Activated CD4-positive, alpha-beta T cell treated with anti-CD3 and anti-CD28 coated beads, Interleukin-2, amount 50 U/mL, for 16 hours (primary cell): ENCODE data around the gene LRMDA.
"Not testable (repeated sequence)": the region's sequence is repeated elsewhere in the genome, so short reads cannot be mapped to it uniquely, and the experiment has no call there.

Source experiments
- DNase-seq: peaks from one replicate; pipeline ENCODE4 v3.0.0-alpha.2; 2020

Gene LRMDA

GRCh38 chr10:76115471-76116155 lies 684.2 kb downstream of the LRMDA start:
- DNase-seq: no peak

- DNase-seq: no peak
Measured at GRCh38 chr10:76116523-76116922, 685.1 kb downstream of the LRMDA start.

GRCh38 chr10:76117949-76118348 lies 686.5 kb downstream of the LRMDA start:
- no peak for DNase-seq

- DNase-seq: no peak
Measured at GRCh38 chr10:76119036-76119435, 687.6 kb downstream of the LRMDA start.

GRCh38 chr10:76119515-76119914 lies 688.1 kb downstream of the LRMDA start:
- DNase-seq: no peak

GRCh38 chr10:76122056-76122455 lies 690.6 kb downstream of the LRMDA start:
- no peak for DNase-seq

GRCh38 chr10:76124280-76124679 lies 692.9 kb downstream of the LRMDA start:
- DNase-seq: no peak

- DNase-seq: no peak
Measured at GRCh38 chr10:76125900-76126299, 694.5 kb downstream of the LRMDA start.

- no peak for DNase-seq
Measured at GRCh38 chr10:76126607-76127527, 695.4 kb downstream of the LRMDA start.

- DNase-seq: no peak
Measured at GRCh38 chr10:76127984-76128589, 696.7 kb downstream of the LRMDA start.

- no peak for DNase-seq
Measured at GRCh38 chr10:76129213-76129612, 697.8 kb downstream of the LRMDA start.

GRCh38 chr10:76130892-76131291 lies 699.5 kb downstream of the LRMDA start:
- DNase-seq: no peak

GRCh38 chr10:76133597-76134255 lies 702.3 kb downstream of the LRMDA start:
- no peak for DNase-seq

GRCh38 chr10:76136961-76137360 lies 705.5 kb downstream of the LRMDA start:
- DNase-seq: no peak

GRCh38 chr10:76138286-76138685 lies 706.9 kb downstream of the LRMDA start:
- no peak for DNase-seq

- no peak for DNase-seq
Measured at GRCh38 chr10:76138906-76139305, 707.5 kb downstream of the LRMDA start.

GRCh38 chr10:76139431-76139830 lies 708.0 kb downstream of the LRMDA start:
- DNase-seq: no peak

GRCh38 chr10:76141376-76141775 lies 710.0 kb downstream of the LRMDA start:
- no peak for DNase-seq

GRCh38 chr10:76148217-76148616 lies 716.8 kb downstream of the LRMDA start:
- not testable (repeated sequence) for DNase-seq

- DNase-seq: no peak
Measured at GRCh38 chr10:76149182-76149581, 717.8 kb downstream of the LRMDA start.

GRCh38 chr10:76149602-76150138 lies 718.2 kb downstream of the LRMDA start:
- no peak for DNase-seq

- DNase-seq: no peak
Measured at GRCh38 chr10:76150139-76150875, 718.9 kb downstream of the LRMDA start.
